H1 (cell line): ENCODE measurements around the gene MAPKAP1. TPM values are rescaled to one million over a fixed set of nuclear protein-coding genes. Genes with fewer than 3 reads are reported as not detected.

Experiments
- CHD1 ChIP-seq: IDR thresholded peaks from 2 replicates; pipeline ENCODE4 v1.6.1; 2012; ENCODE audit warnings: low read depth, low read length, improper control_type of control experiment
- CTBP2 ChIP-seq: IDR thresholded peaks from 2 replicates; pipeline ENCODE4 v1.7.0; 2011; ENCODE audit warnings: borderline replicate concordance, mild to moderate bottlenecking, moderate library complexity, mixed read lengths, low read length; ENCODE audit not compliant: insufficient read depth, insufficient read length
- JUND ChIP-seq: IDR thresholded peaks from 2 replicates; pipeline ENCODE4 v1.6.1; 2011; ENCODE audit warnings: mild to moderate bottlenecking, improper control_type of control experiment, low read length
- KDM1A ChIP-seq: fragments of 200-600, 300-600 bp; sonication (generic); IDR thresholded peaks from 2 replicates; pipeline ENCODE4 v1.7.1; 2016; ENCODE audit warnings: mild to moderate bottlenecking, low read length, borderline replicate concordance
- PHF8 ChIP-seq: fragments of 200-600 bp; sonication (generic); conservative IDR thresholded peaks from 2 replicates; pipeline ENCODE4 v1.7.1; 2012; ENCODE audit warnings: low read depth, mild to moderate bottlenecking, inconsistent platforms, low read length, moderate library complexity
- SP2 ChIP-seq: IDR thresholded peaks from 2 replicates; pipeline ENCODE4 v1.6.1; 2012; ENCODE audit warnings: mild to moderate bottlenecking, low read length, inconsistent platforms
- SP4 ChIP-seq: IDR thresholded peaks from 2 replicates; pipeline ENCODE4 v1.6.1; 2012; ENCODE audit warnings: low read length, inconsistent platforms
- polyA plus RNA-seq, 7 experiments: library from polyadenylated mRNA; depleted of rRNA in 3 of 7; stranded (reverse) in 5 of 7; unstranded in 2 of 7; fragments of >200 nt in 5 of 7; fragments of 200-250 nt in 2 of 7; gene quantifications; 1 replicate in 5 of 7; 2 replicates in 1 of 7; 4 replicates in 1 of 7; pipeline versions ENCODE4 v1.2.1 to v1.2.3, GENCODE V29; 2011 to 2013; ENCODE audit warnings: missing spikeins in 2 of 7, mixed read lengths in 2 of 7
- total RNA-seq: library from RNA; stranded (reverse); fragmentation: NEBNext Ultra II Directional; extraction: Animal tissue kit (Norgen Biotek cat#: 25700); gene quantifications from 2 replicates; pipeline ENCODE4 v1.2.1, GENCODE V29; 2021

Gene MAPKAP1
- total and polyA plus RNA-seq, 2 of the 8 experiments (the other 6 are each of a cell fraction or from before 2014, with no cell fraction given) = 79.2 to 140 TPM

DNA sequence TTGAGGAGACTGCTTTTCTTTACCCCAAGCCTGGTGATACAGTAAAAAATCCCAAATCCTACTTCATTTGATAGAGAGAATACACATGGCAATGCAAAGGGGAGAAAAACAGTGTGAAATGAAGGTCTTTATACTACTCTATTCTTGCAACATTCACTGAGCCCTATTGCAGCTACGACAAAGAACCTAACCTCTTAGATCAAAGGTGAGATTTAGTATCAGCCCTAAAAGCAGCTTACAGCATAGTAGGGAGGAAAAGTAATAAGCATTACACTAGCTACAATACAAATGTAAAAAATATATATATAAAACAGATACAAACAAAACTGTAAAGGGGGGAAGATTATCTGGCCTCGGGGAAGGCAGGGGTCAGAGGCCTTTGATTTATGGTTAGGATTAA is 147.1 kb downstream of the MAPKAP1 start (continued):
- TF ChIP-seq SP4 = no peak
- no peak for TF ChIP-seq CTBP2
- TF ChIP-seq JUND = no peak
- TF ChIP-seq PHF8 = no peak
- no peak for TF ChIP-seq KDM1A
- TF ChIP-seq CHD1 = no peak
- no peak for TF ChIP-seq SP2
- TF ChIP-seq, all 59 proteins: peak for 0
